H1 (cell line): ENCODE measurements around the gene GNAO1. TPM values are rescaled to one million over a fixed set of nuclear protein-coding genes. Genes with fewer than 3 reads are reported as not detected.

Experiments used
- CTCF ChIA-PET: fragments of 300-600 bp; sonication (Branson Sonifier 250); formaldehyde crosslinking; loops from one replicate; lab custom pipeline; 2021; ENCODE audit not compliant: partially characterized antibody; lab: Charles Lee
- POLR2A ChIA-PET: fragments of 300-600 bp; sonication (Branson Sonifier 250); formaldehyde crosslinking; loops from one replicate; lab custom pipeline; 2021; ENCODE audit warnings: inconsistent platforms; ENCODE audit not compliant: partially characterized antibody; lab: Charles Lee
- DNase-seq, 2 experiments: peaks; one replicate each; pipeline versions ENCODE4 v3.0.0 to v3.0.0-alpha.2; 2010 to 2022; ENCODE audit warnings: low spot score in 2 of 2, low read depth in 1 of 2, mixed read lengths in 1 of 2
- FAIRE-seq: peaks from 2 replicates; lab custom pipeline; 2011; peaks lifted over from hg19 to GRCh38; lab: Jason Lieb, UNC
- H2AFZ ChIP-seq: 2 replicates; pipeline ENCODE4 v1.8.1; 2012; ENCODE audit warnings: low read length, inconsistent platforms
- H2AK5ac ChIP-seq: 2 replicates; pipeline ENCODE4 v1.6.1; 2013; ENCODE audit warnings: low read depth, low read length
- H2BK120ac ChIP-seq: replicated peaks from 2 replicates; pipeline ENCODE3; 2013; ENCODE audit warnings: low read depth, low read length, inconsistent platforms
- H2BK12ac ChIP-seq: 2 replicates; pipeline ENCODE4 v1.6.1; 2013; ENCODE audit warnings: low read depth, low read length
- H2BK15ac ChIP-seq: 2 replicates; pipeline ENCODE4 v1.6.1; 2013; ENCODE audit warnings: low read length
- H2BK20ac ChIP-seq: 2 replicates; pipeline ENCODE4 v1.6.1; 2013; ENCODE audit warnings: low read length
- H2BK5ac ChIP-seq: 2 replicates; pipeline ENCODE4 v1.6.1; 2013; ENCODE audit warnings: low read depth, low read length
- H3K14ac ChIP-seq: 2 replicates; pipeline ENCODE4 v1.6.1; 2013; ENCODE audit warnings: inconsistent platforms; ENCODE audit not compliant: insufficient read length
- H3K18ac ChIP-seq: 2 replicates; pipeline ENCODE4 v1.6.1; 2013; ENCODE audit warnings: low read length; ENCODE audit errors: extremely low read depth
- H3K23ac ChIP-seq: 2 replicates; pipeline ENCODE4 v1.6.1; 2013; ENCODE audit warnings: inconsistent platforms; ENCODE audit not compliant: insufficient read length
- H3K23me2 ChIP-seq: 2 replicates; pipeline ENCODE4 v1.6.1; 2013; ENCODE audit warnings: low read depth, low read length
- H3K27ac ChIP-seq: 2 replicates; pipeline ENCODE4 v1.6.1; 2011; ENCODE audit warnings: low read depth, low read length, inconsistent platforms
- H3K27me3 ChIP-seq, 4 experiments: replicated peaks in 1 of 4; 1 replicate in 1 of 4; 2 replicates in 3 of 4; pipeline versions ENCODE4 v1.6.1 to v1.8.1; 2011 to 2013; ENCODE audit warnings: low read length in 3 of 4, mild to moderate bottlenecking in 3 of 4, inconsistent platforms in 2 of 4, mixed read lengths in 2 of 4, moderate library complexity in 1 of 4; ENCODE audit not compliant: control insufficient read depth in 3 of 4, insufficient read depth in 3 of 4; ENCODE audit errors: extremely low read depth in 1 of 4
- H3K36me3 ChIP-seq, 4 experiments: 2 replicates each; pipeline versions ENCODE4 v1.6.1 to v1.8.1; 2011 to 2013; ENCODE audit warnings: mild to moderate bottlenecking in 4 of 4, low read length in 3 of 4, moderate library complexity in 2 of 4, control low read depth in 1 of 4, inconsistent platforms in 1 of 4; ENCODE audit not compliant: insufficient read depth in 4 of 4, control insufficient read depth in 2 of 4
- H3K4ac ChIP-seq: replicated peaks from 2 replicates; pipeline ENCODE3; 2013; ENCODE audit warnings: low read length, low read depth, mixed read lengths, inconsistent platforms; ENCODE audit not compliant: insufficient read length
- H3K4me1 ChIP-seq, 4 experiments: replicated peaks in 1 of 4; 1 replicate in 1 of 4; 2 replicates in 3 of 4; pipeline versions ENCODE4 v1.6.1 to v1.8.1; 2011 to 2013; ENCODE audit warnings: low read length in 3 of 4, inconsistent platforms in 2 of 4, mixed read lengths in 1 of 4; ENCODE audit not compliant: insufficient read depth in 4 of 4, control insufficient read depth in 3 of 4
- H3K4me2 ChIP-seq, 2 experiments: 2 replicates each; pipeline versions ENCODE4 v1.6.1 to v1.8.1; 2011 to 2013; ENCODE audit warnings: low read depth in 2 of 2, low read length in 2 of 2, control low read depth in 1 of 2, inconsistent platforms in 1 of 2, mild to moderate bottlenecking in 1 of 2; ENCODE audit not compliant: insufficient read depth in 1 of 2
- H3K4me3 ChIP-seq, 4 experiments: fragments of 200-600, 300-600 bp in 1 of 4; sonication (generic), shearing (Covaris generic), sonication (Bioruptor Twin) in 1 of 4; 2 replicates each; pipeline versions ENCODE4 v1.5.1 to v1.8.1; 2011 to 2016; ENCODE audit warnings: low read length in 4 of 4, low read depth in 3 of 4, control low read depth in 2 of 4, inconsistent platforms in 2 of 4, mild to moderate bottlenecking in 2 of 4, mixed read lengths in 1 of 4, moderate library complexity in 1 of 4; ENCODE audit not compliant: insufficient read depth in 2 of 4; ENCODE audit errors: extremely low read depth in 1 of 4
- H3K56ac ChIP-seq: replicated peaks from 2 replicates; pipeline ENCODE3; 2013; ENCODE audit warnings: low read depth, mild to moderate bottlenecking, mixed read lengths, low read length, inconsistent platforms; ENCODE audit not compliant: insufficient read length
- H3K79me1 ChIP-seq: 2 replicates; pipeline ENCODE4 v1.6.1; 2013; ENCODE audit warnings: low read depth, low read length, control low read depth
- H3K79me2 ChIP-seq, 2 experiments: 2 replicates each; pipeline versions ENCODE4 v1.6.1 to v1.8.1; 2012 to 2013; ENCODE audit warnings: low read length in 2 of 2, mild to moderate bottlenecking in 2 of 2, inconsistent platforms in 1 of 2; ENCODE audit not compliant: insufficient read depth in 2 of 2, control insufficient read depth in 1 of 2
- H3K9ac ChIP-seq, 4 experiments: replicated peaks in 1 of 4; 1 replicate in 1 of 4; 2 replicates in 3 of 4; pipeline versions ENCODE4 v1.6.1 to v1.8.1; 2011 to 2013; ENCODE audit warnings: low read depth in 3 of 4, low read length in 3 of 4, control low read depth in 2 of 4, mild to moderate bottlenecking in 2 of 4, moderate library complexity in 2 of 4, inconsistent platforms in 1 of 4; ENCODE audit errors: extremely low read depth in 1 of 4
- H3K9me3 ChIP-seq, 2 experiments: 2 replicates each; pipeline versions ENCODE4 v1.6.1 to v1.8.1; 2012 to 2013; ENCODE audit warnings: mild to moderate bottlenecking in 2 of 2, moderate library complexity in 2 of 2, control low read depth in 1 of 2, inconsistent platforms in 1 of 2, low read depth in 1 of 2, low read length in 1 of 2, mixed read lengths in 1 of 2; ENCODE audit not compliant: insufficient read depth in 2 of 2
- H4K20me1 ChIP-seq, 2 experiments: replicated peaks in 1 of 2; 2 replicates each; pipeline versions ENCODE3 to v1.8.1; 2011 to 2013; ENCODE audit warnings: inconsistent platforms in 2 of 2, low read length in 2 of 2, mild to moderate bottlenecking in 1 of 2; ENCODE audit not compliant: insufficient read depth in 2 of 2, control insufficient read depth in 1 of 2
- H4K5ac ChIP-seq: 2 replicates; pipeline ENCODE4 v1.6.1; 2013; ENCODE audit warnings: low read length, low read depth, mixed read lengths, inconsistent platforms; ENCODE audit not compliant: insufficient read length
- H4K8ac ChIP-seq: 2 replicates; pipeline ENCODE4 v1.8.0; 2013; ENCODE audit warnings: mild to moderate bottlenecking, moderate library complexity, low read length, inconsistent platforms; ENCODE audit not compliant: insufficient read depth; ENCODE audit errors: extremely low read depth
- H4K91ac ChIP-seq: replicated peaks from 2 replicates; pipeline ENCODE3; 2013; ENCODE audit warnings: low read length, mixed read lengths, inconsistent platforms; ENCODE audit not compliant: insufficient read length
- BACH1 ChIP-seq: IDR thresholded peaks from 2 replicates; pipeline ENCODE4 v1.6.1; 2012; ENCODE audit warnings: low read length, improper control_type of control experiment
- CHD2 ChIP-seq: IDR thresholded peaks from 2 replicates; pipeline ENCODE4 v1.6.1; 2012; ENCODE audit warnings: low read length, improper control_type of control experiment
- EGR1 ChIP-seq: IDR thresholded peaks from 2 replicates; pipeline ENCODE4 v1.6.1; 2011; ENCODE audit warnings: low read depth, low read length, borderline replicate concordance
- GABPA ChIP-seq: IDR thresholded peaks from 2 replicates; pipeline ENCODE4 v1.6.1; 2011; ENCODE audit warnings: mild to moderate bottlenecking, low read length, moderate library complexity, borderline replicate concordance; ENCODE audit not compliant: insufficient read depth
- HDAC2 ChIP-seq, 2 experiments: fragments of 300-600 bp in 1 of 2; sonication (generic) in 1 of 2; IDR thresholded peaks; 2 replicates each; pipeline ENCODE4 v1.6.1; 2011 to 2012; ENCODE audit warnings: low read depth in 2 of 2, low read length in 2 of 2, mild to moderate bottlenecking in 2 of 2, moderate library complexity in 2 of 2, borderline replicate concordance in 1 of 2, inconsistent platforms in 1 of 2
- JUN ChIP-seq: IDR thresholded peaks from 2 replicates; pipeline ENCODE4 v1.6.1; 2011; ENCODE audit warnings: low read depth, mild to moderate bottlenecking, improper control_type of control experiment, low read length
- MAX ChIP-seq: IDR thresholded peaks from 2 replicates; pipeline ENCODE4 v1.6.1; 2012; ENCODE audit warnings: inconsistent platforms
- NRF1 ChIP-seq: IDR thresholded peaks from 2 replicates; pipeline ENCODE4 v1.6.1; 2011; ENCODE audit warnings: mild to moderate bottlenecking, low read depth, low read length, improper control_type of control experiment
- RNF2 ChIP-seq: fragments of 200-900, 300-1000 bp; sonication (generic); IDR thresholded peaks from 2 replicates; pipeline ENCODE4 v1.7.1; 2016; ENCODE audit warnings: borderline replicate concordance, low read depth, mild to moderate bottlenecking, antibody characterized with exemption, low read length; ENCODE audit not compliant: poor library complexity, severe bottlenecking; ENCODE audit errors: missing control alignments
- SP4 ChIP-seq: IDR thresholded peaks from 2 replicates; pipeline ENCODE4 v1.6.1; 2012; ENCODE audit warnings: low read length, inconsistent platforms
- TAF1 ChIP-seq: IDR thresholded peaks from 2 replicates; pipeline ENCODE4 v1.6.1; 2011; ENCODE audit warnings: mild to moderate bottlenecking, low read depth, low read length
- YY1 ChIP-seq: IDR thresholded peaks from 2 replicates; pipeline ENCODE4 v1.6.1; 2011; ENCODE audit warnings: low read depth, mild to moderate bottlenecking, low read length
- WGBS, 2 experiments: shearing (Covaris generic) in 1 of 2; methylation state at CpG; one replicate each; pipeline versions ENCODE4 v1.1.6 to v1.1.7; 2013 to 2015; ENCODE audit warnings: low lambda C conversion rate in 2 of 2, mixed read lengths in 2 of 2, inconsistent platforms in 1 of 2, low coverage in 1 of 2, missing lambda C conversion rate in 1 of 2; ENCODE audit not compliant: insufficient replicate concordance in 2 of 2, insufficient coverage in 1 of 2, insufficient read length in 1 of 2; ENCODE audit errors: extremely low coverage in 1 of 2, missing lambda C conversion rate in 1 of 2; 5-methylcytosine and 5-hydroxymethylcytosine counted together
- polyA plus RNA-seq, 7 experiments: library from polyadenylated mRNA; depleted of rRNA in 3 of 7; stranded (reverse) in 5 of 7; unstranded in 2 of 7; fragments of >200 nt in 5 of 7; fragments of 200-250 nt in 2 of 7; gene quantifications; 1 replicate in 5 of 7; 2 replicates in 1 of 7; 4 replicates in 1 of 7; pipeline versions ENCODE4 v1.2.1 to v1.2.3, GENCODE V29; 2011 to 2013; ENCODE audit warnings: missing spikeins in 2 of 7, mixed read lengths in 2 of 7
- total RNA-seq: library from RNA; stranded (reverse); fragmentation: NEBNext Ultra II Directional; extraction: Animal tissue kit (Norgen Biotek cat#: 25700); gene quantifications from 2 replicates; pipeline ENCODE4 v1.2.1, GENCODE V29; 2021

Gene GNAO1
- total and polyA plus RNA-seq, 2 of the 8 experiments (the other 6 are each of a cell fraction or from before 2014, with no cell fraction given) = 6.7 to 34.4 TPM

GRCh38 chr16:56352351-56353053, 161.2 kb downstream of the GNAO1 start:
- CTCF ChIA-PET = interaction anchor here (1.0 to 1.8 kb wide), 2 partner anchors 11 to 48 kb away, joined by 4 read pairs; no protein-coding TSS in a partner anchor
- TF ChIP-seq GABPA (no peak), RNF2 (no peak), SP4 (no peak), HDAC2 (IDR thresholded peaks at IDR 0.05; ENCODE audit: borderline replicate concordance in 1 of 2, low read depth in 2 of 2, low read length in 2 of 2) (no peak), NRF1 (no peak), YY1 (no peak), BACH1 (no peak), JUN (no peak), TAF1 (no peak), CHD2 (no peak), MAX (no peak), EGR1 (no peak)

More at GRCh38 chr16:56352351-56353053, 161.2 kb downstream of the GNAO1 start:
- FAIRE-seq (no peak), DNase-seq (no peak)
- Histone ChIP-seq H3K4me3 (no peak overlapping the region), H4K20me1 (peaks cover 0 to 2% of the 10 kb centered on the region in 2 experiments), H3K79me2 (no peaks in the 10 kb centered on the region), H3K56ac (no peak overlapping the region), H3K18ac (no peak overlapping the region), H3K79me1 (no peaks in the 10 kb centered on the region; the same call in 1 of the 2 replicates), H4K5ac (no peak overlapping the region), H2BK12ac (no peak overlapping the region), H3K36me3 (no peaks in the 10 kb centered on the region), H2BK15ac (no peak overlapping the region), H3K9ac (no peak overlapping the region), H3K9me3 (no peaks in the 10 kb centered on the region), H3K14ac (no peak overlapping the region), H2AFZ (no peak overlapping the region), H2BK120ac (no peak overlapping the region), H2BK20ac (no peak overlapping the region), H3K4me1 (peaks cover 0 to 9% (median 5%) of the 10 kb centered on the region in 4 experiments; a peak in 6 of 7 replicates), H3K27me3 (no peaks in the 10 kb centered on the region; a peak in 1 of 7 replicates), H3K23ac (no peak overlapping the region), H2BK5ac (no peak overlapping the region), H4K8ac (no peak overlapping the region; the same call in 1 of the 2 replicates), H2AK5ac (no peak overlapping the region), H3K23me2 (no peaks in the 10 kb centered on the region), H4K91ac (no peak overlapping the region), H3K4ac (no peak overlapping the region), H3K4me2 (no peak overlapping the region), H3K27ac (no peak overlapping the region)
- POLR2A ChIA-PET = no interaction called here
- 96% methylated on average over 7 of the region's 7 CpGs; no CpG with 5 or more reads in 1 of the 2 experiments for WGBS, 2 experiments
